T-helper 17 cell (primary cell): ENCODE data around the gene PGA3. TPM values are rescaled to one million over a fixed set of nuclear protein-coding genes. Genes with fewer than 3 reads are reported as not detected.
A peak's percentile ranks its signal among the peaks of the same experiment; 100 is the strongest.
"Not testable (repeated sequence)": the region's sequence is repeated elsewhere in the genome, so short reads cannot be mapped to it uniquely, and the experiment has no call there.

Experiments used
- ATAC-seq: fragments of 150-1000 bp; cut with Tn5 transposase; 2 replicates; pipeline ENCODE4 v1.10.0; 2021; ENCODE audit warnings: mild to moderate bottlenecking, moderate library complexity
- DNase-seq, 3 donors: peaks; one replicate each; pipeline versions ENCODE4 v3.0.0 to v3.0.0-alpha.2; 2020 to 2021
- H3K9me3 ChIP-seq: one replicate; pipeline ENCODE4 v1.7.0; 2013; ENCODE audit warnings: low read length, mild to moderate bottlenecking; ENCODE audit not compliant: control insufficient read depth, poor library complexity, severe bottlenecking
- H3K27ac Mint-ChIP-seq: one replicate; pipeline ENCODE4 v1.8.0; 2022; ENCODE audit warnings: mild to moderate bottlenecking, moderate library complexity, mixed read lengths
- H3K27me3 Mint-ChIP-seq: one replicate; pipeline ENCODE4 v1.8.0; 2022; ENCODE audit warnings: mixed read lengths
- H3K36me3 Mint-ChIP-seq: one replicate; pipeline ENCODE4 v1.8.0; 2022; ENCODE audit warnings: low read depth, mixed read lengths
- H3K4me1 Mint-ChIP-seq: one replicate; pipeline ENCODE4 v1.8.0; 2022; ENCODE audit warnings: mild to moderate bottlenecking, mixed read lengths
- H3K4me3 Mint-ChIP-seq: one replicate; pipeline ENCODE4 v1.8.0; 2022; ENCODE audit warnings: mild to moderate bottlenecking, moderate library complexity, mixed read lengths
- total RNA-seq, 4 donors: library from RNA in 2 of 4; stranded (reverse) in 2 of 4; gene quantifications; one replicate each; pipeline ENCODE4 v1.2.3 and lab custom pipeline; 2022 to 2026

PGA3 gene
- total RNA-seq, 2 donors from 2014 or later = not detected

DNA sequence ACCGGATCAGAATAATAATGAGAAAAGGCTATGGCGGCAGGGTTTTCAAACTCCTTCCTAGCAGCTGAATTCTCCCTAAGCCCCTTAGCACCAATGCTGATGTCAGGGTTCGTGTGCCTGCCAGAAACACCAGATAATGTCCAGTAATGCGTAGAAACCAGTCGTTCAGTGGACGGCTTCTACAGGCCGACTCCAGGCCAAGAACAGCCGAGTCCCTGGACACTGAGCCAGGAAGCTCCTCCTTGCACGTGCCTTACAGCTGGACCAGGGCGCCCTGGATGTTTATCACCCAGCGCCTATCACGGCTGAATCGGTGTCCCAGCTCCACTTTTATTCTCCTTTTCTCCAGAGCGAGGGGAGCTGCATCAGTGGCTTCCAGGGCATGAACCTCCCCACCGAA is 27.7 kb downstream of the PGA3 start:
- not testable (repeated sequence) for H3K4me1 Mint-ChIP-seq, DNase-seq, ATAC-seq, H3K27me3 Mint-ChIP-seq, H3K36me3 Mint-ChIP-seq, H3K9me3 ChIP-seq, H3K4me3 Mint-ChIP-seq, H3K27ac Mint-ChIP-seq

DNA sequence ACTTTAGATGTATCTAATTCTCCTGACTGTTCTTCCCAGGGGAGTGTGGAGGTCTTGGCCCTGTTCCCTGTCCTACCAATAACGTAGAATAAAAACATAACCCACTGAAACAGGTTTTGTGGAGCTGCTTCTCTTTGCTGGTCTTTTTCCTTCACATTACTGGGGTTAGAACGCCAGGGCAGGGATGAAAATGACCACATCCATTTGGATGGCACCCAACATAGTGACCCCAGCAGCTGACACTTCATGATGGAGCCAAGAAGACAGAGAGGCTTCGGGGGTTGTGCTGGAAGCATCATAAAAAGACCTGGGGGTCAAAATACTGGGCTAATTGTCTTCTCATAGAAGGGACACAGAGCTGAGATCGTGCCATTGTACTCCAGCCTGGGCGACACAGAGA is 28.3 kb downstream of the PGA3 start:
- not testable (repeated sequence) for DNase-seq, H3K27me3 Mint-ChIP-seq, H3K4me3 Mint-ChIP-seq, H3K9me3 ChIP-seq, ATAC-seq, H3K4me1 Mint-ChIP-seq, H3K27ac Mint-ChIP-seq, H3K36me3 Mint-ChIP-seq

DNA sequence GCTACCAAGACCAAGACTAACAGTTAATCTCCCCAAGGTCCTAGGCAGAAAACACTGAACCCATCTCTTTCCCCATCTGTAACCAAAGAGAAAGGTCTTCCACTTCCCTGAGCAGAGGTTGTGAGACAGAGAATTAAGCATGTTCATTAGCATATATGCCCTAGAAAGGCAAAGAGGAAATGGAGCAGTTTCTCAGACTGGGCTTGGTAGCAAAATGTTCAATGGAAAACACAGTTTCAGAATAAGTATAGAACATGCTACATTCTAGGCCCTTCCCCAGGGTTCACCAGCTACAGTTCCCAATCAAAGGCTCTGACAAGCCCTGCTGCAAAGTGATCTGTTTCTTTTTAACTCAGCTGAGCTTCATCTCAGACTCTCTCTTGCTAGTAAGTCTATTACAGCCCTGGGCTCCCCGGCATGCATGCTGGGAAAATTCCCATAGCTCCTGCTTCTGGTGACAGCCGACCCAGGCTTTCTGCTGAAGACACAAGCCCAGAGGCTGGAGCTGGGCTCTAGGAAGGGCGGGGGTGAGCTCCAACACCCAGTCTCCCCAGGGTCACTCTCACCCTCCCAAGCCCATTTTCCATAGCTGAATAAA is 29.3 kb downstream of the PGA3 start:
- not testable (repeated sequence) for H3K27me3 Mint-ChIP-seq, H3K9me3 ChIP-seq, DNase-seq, H3K36me3 Mint-ChIP-seq, H3K4me1 Mint-ChIP-seq, H3K27ac Mint-ChIP-seq, ATAC-seq, H3K4me3 Mint-ChIP-seq

DNA sequence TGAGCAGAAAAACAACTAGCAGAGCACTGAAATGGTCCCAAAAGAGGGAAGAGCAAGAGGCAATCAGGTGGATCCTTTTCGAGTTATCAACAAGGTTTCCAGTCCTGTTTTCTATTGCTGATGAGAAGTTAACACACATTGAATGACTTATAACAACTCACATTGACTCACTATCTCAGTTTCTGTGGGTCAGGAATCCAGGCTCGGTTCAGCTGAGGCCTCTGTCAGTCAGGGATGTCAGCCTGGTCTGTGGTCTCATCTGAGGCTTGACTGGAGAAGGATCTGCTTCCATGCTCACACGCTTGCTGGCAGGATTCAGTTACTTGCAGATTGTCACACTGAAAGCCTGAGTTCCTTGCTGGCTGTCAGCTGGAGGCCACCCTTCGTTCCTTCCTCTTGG is 33.8 kb downstream of the PGA3 start:
- H3K9me3 ChIP-seq, H3K36me3 Mint-ChIP-seq, H3K4me3 Mint-ChIP-seq, ATAC-seq, H3K27me3 Mint-ChIP-seq, H3K4me1 Mint-ChIP-seq, DNase-seq, H3K27ac Mint-ChIP-seq: not testable (repeated sequence)

DNA sequence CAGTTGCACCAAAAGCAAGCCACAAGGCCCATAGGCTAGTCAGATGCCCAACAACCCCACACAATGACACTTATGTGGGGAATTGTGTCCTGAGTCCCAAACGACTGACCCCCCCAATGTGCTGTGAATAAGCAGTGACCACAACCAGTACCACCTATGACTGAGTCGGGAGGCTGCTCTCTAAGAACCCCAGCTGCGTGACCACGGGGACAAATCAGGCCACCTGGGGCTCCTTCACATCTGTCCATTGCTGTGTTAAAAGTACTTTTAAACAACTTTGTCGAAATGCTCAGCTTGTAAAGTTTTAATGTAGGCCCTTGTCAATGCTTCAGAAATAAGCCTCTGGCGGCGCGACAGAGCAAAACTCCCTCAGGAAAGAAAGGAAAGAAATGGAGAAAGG is 37.0 kb downstream of the PGA3 start:
- H3K27me3 Mint-ChIP-seq, H3K4me1 Mint-ChIP-seq, H3K4me3 Mint-ChIP-seq, H3K9me3 ChIP-seq, ATAC-seq, H3K36me3 Mint-ChIP-seq, DNase-seq: not testable (repeated sequence)
- peak overlapping the region; percentile 86 for H3K27ac Mint-ChIP-seq

DNA sequence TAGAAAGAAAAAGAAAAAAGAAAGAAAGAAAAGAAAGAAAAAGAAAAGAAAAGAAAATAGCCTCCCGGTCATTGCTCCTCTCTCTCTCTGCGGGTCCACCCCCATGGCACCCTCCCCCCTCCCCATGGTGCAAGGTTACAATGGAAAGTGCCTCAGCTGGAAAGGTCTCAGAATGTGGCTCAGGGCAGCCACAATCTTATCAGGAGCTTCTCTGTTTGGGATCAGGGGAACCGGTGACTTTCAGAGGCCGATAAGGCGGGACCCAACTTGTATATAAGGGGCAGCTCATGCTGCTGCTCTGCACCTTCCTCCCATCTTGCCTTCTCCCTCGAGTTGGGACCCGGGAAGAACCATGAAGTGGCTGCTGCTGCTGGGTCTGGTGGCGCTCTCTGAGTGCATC is 37.6 kb downstream of the PGA3 start, which contains the start of gene PGA5:
Gene PGA5 (plus strand): TSS at position 301 of the 400 bp plus-strand sequence. CDS start 52 bp downstream, at position 353.
- H3K4me1 Mint-ChIP-seq, H3K4me3 Mint-ChIP-seq, DNase-seq, H3K9me3 ChIP-seq, H3K27me3 Mint-ChIP-seq, ATAC-seq, H3K36me3 Mint-ChIP-seq: not testable (repeated sequence)
- peak within 1 kb of the TSS; percentile 86 for H3K27ac Mint-ChIP-seq

DNA sequence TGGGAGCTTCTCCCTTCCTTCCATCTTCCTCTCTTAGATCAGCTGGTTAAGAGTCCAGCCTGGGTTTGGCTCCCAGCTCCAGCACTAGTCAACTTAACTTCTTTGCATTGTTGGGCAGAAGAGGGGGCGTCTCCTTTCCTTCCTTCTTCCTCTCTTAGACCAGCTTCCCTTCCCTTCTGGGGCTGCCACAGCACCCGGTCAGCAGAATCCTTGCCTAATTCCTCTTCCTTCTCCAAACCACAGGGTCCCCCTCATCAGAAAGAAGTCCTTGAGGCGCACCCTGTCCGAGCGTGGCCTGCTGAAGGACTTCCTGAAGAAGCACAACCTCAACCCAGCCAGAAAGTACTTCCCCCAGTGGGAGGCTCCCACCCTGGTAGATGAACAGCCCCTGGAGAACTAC is 38.2 kb downstream of the PGA3 start:
- not testable (repeated sequence) for H3K4me1 Mint-ChIP-seq, H3K9me3 ChIP-seq, H3K27me3 Mint-ChIP-seq, DNase-seq, ATAC-seq, H3K4me3 Mint-ChIP-seq, H3K27ac Mint-ChIP-seq, H3K36me3 Mint-ChIP-seq

DNA sequence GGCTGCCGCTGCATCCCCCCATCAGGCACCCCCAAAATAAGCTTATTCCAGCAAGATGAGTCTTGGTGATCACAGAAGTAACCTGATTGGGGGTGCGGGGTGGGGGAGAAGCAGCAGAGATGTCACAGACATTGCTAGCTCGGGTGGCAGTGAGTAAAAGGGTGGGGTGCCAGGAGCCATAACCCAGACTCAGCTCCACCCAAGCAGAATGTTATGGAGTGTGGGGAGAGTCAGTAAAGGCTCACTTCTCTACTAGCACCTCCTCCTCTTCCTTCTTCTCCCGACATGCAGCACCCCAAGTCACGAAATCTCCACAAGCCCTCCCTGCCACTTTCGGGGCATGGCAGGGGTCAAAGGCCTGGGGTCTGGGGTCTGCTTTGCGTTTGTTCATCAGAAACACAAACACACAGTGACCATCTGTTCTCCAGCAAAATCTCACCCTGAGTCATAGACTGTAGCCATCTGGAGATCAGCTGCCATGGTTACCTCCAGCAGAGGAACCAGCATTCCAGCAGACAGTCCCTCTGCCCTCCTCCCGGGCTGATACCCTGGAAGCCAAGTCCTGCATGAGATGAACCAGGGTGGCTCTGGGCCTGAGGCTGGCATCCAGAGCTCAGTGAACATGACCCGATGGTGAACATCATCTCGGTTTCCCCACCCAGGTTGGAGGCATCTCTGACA is 42.1 kb downstream of the PGA3 start:
- H3K27me3 Mint-ChIP-seq, H3K4me1 Mint-ChIP-seq, ATAC-seq, H3K9me3 ChIP-seq, H3K4me3 Mint-ChIP-seq, H3K27ac Mint-ChIP-seq, DNase-seq, H3K36me3 Mint-ChIP-seq: not testable (repeated sequence)

DNA sequence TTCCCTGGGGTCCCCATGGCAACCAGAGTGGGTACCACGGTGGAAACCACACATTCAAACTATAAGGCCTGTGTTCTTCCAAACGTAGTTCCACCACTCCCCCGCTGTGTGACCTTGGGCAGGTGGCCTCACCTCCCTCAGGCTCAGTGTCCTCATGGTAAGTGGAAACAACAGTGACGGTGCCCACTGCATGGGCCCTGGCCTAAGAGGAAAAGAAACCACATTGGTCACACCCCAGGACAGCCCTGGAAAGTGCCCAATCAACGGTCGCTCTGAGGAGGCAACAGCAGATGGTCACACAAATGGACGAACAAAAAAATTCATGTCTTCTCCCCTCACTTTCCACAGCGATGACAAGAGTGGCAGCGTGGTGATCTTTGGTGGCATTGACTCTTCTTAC is 44.8 kb downstream of the PGA3 start:
- not testable (repeated sequence) for H3K27ac Mint-ChIP-seq, H3K36me3 Mint-ChIP-seq, H3K4me1 Mint-ChIP-seq, H3K9me3 ChIP-seq, ATAC-seq, H3K4me3 Mint-ChIP-seq, DNase-seq
- H3K27me3 Mint-ChIP-seq = peaks cover 19% of the 10 kb centered on the region

DNA sequence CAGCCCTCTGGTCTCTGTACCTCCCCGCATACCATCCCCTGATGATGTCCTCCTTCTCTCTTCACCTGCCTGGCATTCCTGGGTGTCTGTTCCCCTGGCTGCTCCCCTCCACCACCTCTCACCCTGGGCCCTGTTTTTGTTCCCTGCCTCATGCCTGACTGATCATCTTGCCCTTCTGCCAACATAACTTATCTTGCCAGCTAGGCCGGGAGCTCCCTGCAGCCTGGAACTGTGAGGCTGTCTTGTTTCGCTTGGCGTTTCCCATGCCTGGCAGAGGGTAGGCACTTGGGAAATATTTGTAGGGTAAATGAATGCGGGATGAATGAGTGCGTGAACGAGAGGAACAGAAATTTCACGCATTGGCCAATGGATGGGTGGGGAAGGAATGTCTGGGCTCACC is 45.9 kb downstream of the PGA3 start:
- H3K27me3 Mint-ChIP-seq = peaks cover 20% of the 10 kb centered on the region
- H3K9me3 ChIP-seq, DNase-seq, H3K36me3 Mint-ChIP-seq, H3K4me1 Mint-ChIP-seq, ATAC-seq, H3K27ac Mint-ChIP-seq, H3K4me3 Mint-ChIP-seq: not testable (repeated sequence)

DNA sequence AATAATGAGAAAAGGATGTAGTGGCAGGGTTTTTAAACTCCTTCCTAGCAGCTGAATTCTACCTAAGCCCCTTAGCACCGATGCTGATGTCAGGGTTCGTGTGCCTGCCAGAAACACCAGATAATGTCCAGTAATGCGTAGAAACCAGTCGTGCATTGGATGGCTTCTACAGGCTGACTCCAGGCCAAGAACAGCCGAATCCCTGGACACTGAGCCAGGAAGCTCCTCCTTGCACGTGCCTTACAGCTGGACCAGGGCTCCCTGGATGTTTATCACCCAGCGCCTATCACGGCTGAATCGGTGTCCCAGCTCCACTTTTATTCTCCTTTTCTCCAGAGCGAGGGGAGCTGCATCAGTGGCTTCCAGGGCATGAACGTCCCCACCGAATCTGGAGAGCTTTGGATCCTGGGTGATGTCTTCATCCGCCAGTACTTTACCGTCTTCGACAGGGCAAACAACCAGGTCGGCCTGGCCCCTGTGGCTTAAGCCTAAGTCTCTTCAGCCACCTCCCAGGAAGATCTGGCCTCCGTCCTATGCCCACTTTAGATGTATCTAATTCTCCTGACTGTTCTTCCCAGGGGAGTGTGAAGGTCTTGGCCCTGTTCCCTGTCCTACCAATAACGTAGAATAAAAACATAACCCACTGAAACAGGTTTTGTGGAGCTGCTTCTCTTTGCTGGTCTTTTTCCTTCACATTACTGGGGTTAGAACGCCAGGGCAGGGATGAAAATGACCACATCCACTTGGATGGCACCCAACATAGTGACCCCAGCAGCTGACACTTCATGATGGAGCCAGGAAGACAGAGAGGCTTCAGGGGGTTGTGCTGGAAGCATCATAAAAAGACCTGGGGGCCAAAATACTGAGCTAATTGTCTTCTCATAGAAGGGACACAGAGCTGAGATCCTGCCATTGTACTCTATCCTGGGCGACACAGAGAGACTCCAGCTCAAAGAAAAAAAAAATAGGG is 47.8 kb downstream of the PGA3 start:
- ATAC-seq, H3K4me3 Mint-ChIP-seq, H3K27ac Mint-ChIP-seq, H3K36me3 Mint-ChIP-seq, H3K9me3 ChIP-seq, DNase-seq, H3K4me1 Mint-ChIP-seq: not testable (repeated sequence)
- H3K27me3 Mint-ChIP-seq = peaks cover 20% of the 10 kb centered on the region

DNA sequence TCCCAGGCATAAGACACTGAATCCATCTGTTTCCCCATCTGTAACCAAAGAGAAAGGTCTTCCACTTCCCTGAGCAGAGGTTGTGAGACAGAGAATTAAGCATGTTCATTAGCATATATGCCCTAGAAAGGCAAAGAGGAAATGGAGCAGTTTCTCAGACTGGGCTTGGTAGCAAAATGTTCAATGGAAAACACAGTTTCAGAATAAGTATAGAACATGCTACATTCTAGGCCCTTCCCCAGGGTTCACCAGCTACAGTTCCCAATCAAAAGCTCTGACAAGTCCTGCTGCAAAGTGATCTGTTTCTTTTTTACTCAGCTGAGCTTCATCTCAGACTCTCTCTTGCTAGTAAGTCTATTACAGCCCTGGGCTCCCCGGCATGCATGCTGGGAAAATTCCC is 49.0 kb downstream of the PGA3 start:
- ATAC-seq, H3K9me3 ChIP-seq, DNase-seq, H3K4me3 Mint-ChIP-seq, H3K27ac Mint-ChIP-seq, H3K36me3 Mint-ChIP-seq, H3K4me1 Mint-ChIP-seq: not testable (repeated sequence)
- peaks cover 25% of the 10 kb centered on the region for H3K27me3 Mint-ChIP-seq

DNA sequence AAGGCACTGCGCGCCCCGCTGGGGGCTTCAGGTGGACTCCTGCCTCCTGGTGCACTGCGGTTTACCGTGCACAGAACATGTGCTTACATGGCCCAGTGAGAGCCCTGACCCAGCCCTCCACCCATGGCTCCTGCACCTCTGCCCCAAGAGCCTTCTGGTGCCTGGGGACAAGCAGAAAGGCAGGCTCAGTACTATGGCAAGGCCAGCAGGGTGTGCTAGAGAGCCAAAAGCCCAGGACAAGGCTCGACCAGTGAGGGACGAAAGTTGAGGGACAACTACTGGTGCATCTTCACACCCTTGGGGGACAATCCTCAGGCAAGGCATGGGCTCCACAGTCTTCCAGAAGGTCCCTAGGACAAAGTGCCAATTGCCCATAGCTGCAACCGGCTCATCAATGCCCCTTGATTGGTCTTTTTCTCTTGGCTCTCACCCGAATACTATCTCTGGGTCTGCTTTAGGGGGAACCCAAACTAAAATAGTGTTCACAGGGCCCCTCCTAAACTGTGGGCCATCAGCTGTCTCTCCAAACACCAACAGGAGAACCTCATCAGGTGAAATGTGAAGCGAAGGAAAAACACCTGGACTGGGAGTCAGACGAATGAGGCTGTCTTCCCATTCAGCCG is 51.2 kb downstream of the PGA3 start:
- ATAC-seq = peak; percentile 79
- Mint-ChIP-seq H3K36me3 (no peaks in the 10 kb centered on the region), H3K4me3 (no peak overlapping the region), H3K27me3 (peaks cover 18% of the 10 kb centered on the region), H3K4me1 (peaks cover 2% of the 10 kb centered on the region), H3K27ac (no peak overlapping the region)
- H3K9me3 ChIP-seq = no peaks in the 10 kb centered on the region
- DNase-seq = peak in 2 of 3 donors; percentile 28 to 48
